Endometrium (tissue), 2 donors: ENCODE results near the gene TIAL1.
A peak's percentile ranks its signal among the peaks of the same experiment; 100 is the strongest.
"Not testable (repeated sequence)": the region's sequence is repeated elsewhere in the genome, so short reads cannot be mapped to it uniquely, and the experiment has no call there.

Experiments used
- FAIRE-seq: peaks from 2 replicates; lab custom pipeline; 2012; peaks lifted over from hg19 to GRCh38; lab: Jason Lieb, UNC
- donor health status: control.
- donor health status: control.

The TIAL1 gene

DNA sequence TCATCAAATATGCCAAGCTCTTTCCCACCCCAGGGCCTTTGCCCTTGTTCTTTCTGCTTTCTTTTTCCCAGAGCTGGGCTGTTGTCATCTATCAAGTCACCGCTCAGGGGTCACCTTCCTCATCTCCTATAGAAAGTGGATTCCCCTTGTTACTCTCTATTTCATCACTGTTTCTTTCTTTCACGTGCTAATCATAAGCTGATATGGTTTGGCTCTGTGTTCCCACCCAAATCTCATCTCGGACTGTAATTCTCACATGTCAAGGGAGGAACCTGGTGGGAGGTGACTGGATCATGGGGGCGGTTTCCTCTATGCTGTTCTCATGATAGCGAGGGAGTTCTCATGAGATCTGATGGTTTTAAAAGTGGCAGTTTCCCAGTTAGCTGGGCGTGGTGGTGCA lies 17.0 kb upstream of the TIAL1 start:
- no peak for FAIRE-seq

DNA sequence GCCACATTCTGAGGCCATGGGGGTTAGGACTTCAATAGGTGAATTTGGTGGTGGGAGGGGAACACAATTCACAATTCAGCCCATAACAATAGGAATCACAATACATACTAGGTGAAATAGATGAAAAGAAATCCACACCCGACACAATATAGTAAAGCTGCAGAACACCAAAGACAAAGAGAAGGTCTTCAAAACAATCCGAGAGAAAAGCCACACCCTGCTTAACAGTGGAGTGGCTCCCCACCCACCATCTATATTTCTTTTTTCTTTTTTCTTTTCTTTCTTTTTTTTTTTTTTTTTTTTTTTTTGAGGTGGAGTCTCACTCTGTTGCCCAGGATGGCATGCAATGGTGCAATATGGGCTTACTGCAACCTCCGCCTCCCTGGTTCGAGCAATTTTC lies 14.7 kb upstream of the TIAL1 start:
- no peak for FAIRE-seq

DNA sequence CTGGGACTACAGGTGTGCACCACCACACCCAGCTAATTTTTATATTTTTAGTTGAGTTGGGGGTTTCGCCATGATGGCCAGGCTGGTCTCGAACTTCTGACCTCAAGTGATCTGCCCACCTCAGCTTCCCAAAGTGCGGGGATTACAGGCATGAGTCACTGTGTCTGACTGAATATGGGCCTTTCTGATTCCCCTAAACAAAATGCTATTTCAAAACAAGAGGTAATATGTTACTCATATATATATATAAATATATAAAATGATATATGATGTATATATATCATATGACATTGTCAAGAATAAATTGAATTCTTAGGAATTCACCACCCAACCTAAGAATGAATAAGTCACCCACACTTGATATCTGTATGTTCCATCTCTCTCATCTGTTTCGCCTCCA lies 12.8 kb upstream of the TIAL1 start:
- no peak for FAIRE-seq

DNA sequence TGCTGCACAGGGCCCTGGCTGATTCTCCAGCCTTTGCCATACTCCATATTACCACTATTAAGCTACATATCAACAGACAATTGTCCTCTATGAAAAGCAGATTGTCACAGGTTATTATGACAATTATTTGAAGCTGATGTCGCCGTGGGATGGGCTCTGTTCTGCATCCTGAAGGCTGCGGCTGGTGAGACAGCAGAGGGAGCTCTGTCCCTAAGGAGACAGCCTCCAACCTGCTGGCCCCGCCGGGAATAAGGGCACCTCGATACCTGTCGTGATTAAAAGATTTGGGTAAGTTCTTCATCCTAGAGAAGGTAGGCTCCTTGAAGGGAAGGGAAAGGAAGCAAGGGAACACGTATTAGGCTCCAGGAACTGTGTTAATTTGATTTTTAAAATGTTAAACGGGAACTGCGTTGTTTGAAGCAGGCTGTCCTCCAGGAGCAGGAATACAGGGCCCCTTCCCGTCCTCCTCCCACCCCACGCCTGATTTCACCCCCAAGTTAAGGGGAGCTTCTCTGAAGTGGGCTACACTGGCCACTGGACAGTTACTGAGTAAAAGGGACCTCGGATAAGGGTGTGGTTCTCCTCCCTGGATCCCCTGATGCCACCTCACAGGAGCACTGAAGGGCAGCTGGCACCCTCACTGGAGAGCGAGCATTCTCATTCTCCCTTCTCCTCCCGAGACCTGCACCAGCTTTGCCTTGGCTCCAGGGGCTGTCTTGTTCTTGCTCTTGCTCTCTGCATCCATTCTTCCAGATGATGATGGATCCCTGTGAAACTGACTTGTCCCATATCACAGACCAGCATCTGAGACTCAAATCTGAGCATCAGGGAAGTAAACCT lies 11.8 kb upstream of the TIAL1 start:
- no peak for FAIRE-seq

DNA sequence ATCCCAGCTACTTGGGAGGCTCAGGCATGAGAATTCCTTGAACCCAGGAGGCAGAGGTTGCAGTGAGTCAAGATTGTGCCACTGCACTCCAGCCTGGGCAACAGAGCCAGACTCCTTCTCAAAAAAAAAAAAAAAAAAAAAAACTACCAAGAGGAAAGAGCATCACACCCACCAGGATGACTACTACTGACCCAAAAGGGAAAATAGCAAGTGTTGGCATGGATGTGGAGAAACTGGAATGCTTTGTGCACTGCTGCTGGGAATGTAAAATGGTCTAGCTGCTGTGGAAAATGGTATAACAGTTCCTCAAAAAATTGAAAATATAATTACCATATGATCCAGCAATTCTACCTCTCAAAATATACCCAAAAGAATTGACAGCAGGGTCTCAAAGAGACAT lies 7.7 kb upstream of the TIAL1 start:
- FAIRE-seq, result no peak

DNA sequence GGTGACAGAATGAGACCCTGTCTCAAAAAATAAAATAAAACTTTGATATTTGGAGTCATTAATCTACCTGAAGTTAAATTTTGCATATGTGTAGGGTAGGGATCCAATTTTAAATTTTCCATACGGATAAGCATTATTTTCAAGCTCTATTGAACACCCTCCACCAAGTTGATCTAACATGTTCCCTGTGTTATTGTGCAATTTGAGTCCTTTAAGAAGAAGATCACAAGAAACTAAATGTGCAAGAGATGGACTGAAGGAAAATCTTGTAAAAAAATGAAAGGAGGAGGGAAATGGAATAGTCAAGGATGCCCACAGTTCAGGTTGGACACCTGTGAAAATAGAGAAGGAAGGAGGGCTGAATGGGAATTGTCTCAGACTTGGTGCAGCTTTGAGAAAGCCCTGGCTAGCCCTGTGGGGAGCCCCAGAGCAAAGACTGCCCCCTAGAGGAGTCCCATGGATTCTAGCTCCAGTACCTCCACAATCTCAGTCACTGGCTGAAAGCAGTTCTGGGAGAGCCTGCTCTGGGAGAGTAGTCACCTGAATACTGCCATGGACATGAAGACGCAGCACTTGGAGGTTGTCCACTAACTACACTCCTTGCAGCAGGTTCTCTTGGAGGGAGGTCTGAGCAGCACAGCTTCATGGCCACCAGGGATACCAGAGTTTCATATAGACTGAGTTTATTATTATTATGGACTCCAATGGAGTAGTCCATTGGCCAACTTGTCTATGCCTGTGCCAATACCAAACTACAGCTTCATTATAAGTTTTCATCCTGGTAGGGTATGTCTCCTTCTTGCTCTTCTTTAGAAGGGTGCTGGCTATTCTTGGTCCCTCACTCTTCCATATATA lies 5.7 kb upstream of the TIAL1 start:
- no peak for FAIRE-seq

DNA sequence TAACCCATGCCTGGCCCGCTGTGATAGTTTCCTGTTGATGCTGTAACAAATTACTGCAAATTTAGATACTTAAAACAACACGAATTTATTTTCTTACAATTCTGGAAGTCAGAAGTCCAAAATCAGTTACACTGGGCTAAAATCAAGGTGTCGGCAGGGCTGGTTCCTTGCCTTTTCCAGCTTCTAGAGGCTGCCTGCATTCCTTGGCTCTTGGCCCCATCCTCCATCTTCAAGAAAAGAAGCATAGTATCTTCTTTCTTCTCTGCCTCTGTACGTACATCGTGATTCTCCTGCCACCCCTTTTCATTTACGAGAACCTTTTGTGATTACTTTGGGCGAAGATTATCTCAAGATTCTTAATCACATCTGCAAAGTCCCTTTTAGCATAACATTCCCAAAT lies 1.6 kb upstream of the TIAL1 start:
- FAIRE-seq, result no peak

DNA sequence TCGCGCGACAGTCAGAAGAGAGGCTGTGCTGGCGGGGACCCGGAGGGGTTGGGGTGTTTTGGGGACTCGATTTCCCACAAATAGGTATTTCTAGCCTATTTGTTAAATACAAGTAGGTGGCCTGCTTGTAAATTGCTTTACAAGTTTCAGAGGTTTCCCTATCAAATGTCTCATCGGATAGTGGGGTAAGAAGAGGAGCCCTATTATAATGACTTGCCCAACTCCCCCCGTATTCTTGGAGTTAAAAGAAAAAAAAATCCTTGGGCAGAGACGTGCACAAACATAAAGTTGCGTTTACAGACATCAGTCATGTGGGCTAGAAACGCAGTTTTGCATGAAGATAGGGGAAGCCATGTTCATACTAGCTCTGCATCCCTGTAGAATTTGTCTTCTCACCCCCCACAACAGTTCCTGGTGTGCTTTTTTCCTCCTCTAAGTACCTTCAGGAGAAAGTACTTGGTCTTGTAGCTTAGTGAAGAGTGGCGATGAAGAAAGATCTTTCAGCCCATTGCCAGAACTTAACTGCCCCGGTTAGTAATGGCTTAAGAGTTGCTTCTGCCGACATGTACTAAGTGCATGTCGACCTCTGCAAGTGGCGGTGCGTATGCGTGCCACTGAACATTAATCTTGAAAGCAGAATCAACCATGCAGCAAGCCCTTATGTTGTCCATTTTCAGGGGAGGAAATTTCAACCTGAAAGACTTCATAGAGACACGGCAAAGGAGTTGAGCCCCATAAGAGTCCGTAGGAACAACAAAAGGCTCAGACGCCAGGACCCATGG lies 832 bp upstream of the TIAL1 start:
- no peak for FAIRE-seq

DNA sequence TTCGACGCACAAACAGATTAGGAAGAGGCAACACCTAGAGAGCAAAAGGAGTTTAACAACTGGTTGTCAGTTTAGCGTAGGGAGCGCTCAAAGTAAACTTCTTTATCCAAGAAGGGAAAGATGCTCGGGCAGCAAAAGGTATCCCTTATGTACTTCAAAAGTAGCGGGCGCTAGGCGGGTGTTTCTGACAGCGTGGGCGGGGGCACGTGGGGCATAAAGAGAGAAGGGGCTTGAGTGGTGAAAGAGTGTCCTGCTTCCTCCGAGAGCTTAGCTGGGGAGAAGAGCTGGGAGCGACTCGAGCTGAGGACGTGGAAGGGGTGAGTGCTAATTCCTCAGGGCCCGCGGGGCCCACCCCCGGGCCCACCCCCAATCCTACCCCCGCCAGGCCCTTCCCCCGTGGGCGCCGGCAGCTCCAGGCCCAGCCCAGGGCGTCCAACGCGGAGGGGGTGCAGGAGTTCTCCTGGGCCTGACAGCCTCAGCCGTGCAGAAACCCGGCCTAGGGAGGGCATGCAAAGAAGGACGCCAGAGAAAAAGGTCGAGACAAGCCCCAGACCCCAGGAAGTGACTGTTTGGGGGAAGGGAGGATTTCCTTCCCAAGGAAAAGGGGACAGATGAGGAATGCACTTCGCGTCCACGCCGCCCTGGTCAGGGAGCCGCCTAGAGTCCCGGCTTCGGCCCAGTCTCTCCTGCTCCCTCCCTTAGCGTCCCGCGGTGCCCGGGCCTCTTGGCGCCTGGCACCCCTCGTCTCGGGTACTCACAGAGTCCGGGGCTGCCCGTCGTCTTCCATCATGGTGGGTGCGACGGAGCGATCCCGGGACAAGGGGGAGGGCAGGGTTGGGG lies 868 bp downstream of the TIAL1 start:
- FAIRE-seq, result no peak

DNA sequence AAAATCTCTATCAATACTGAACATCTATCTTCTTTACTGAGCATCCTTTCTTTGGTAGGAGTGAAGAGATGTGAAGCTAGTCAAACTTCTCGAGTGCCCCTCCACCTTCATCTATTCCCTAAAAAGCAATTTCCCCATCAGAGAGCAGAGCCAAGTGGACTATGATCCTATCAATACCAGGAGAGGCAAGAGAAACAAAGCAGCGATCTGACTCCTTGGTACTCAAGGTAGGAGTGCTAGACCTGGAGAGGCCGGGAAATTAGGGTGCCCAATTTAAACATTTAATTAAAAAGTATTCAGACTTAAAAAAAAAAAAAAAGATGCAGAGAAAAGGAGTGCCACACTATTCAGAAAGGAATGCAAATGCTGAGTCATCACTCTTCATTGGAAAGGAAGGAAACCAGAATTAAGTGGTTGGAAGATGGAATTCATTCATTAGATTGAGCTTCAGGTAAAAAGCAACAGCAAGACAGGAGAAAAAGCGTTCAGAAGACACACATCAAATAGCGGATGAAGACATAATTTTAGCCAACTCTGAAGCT lies 1.6 kb downstream of the TIAL1 start:
- peak; percentile 33 for FAIRE-seq

DNA sequence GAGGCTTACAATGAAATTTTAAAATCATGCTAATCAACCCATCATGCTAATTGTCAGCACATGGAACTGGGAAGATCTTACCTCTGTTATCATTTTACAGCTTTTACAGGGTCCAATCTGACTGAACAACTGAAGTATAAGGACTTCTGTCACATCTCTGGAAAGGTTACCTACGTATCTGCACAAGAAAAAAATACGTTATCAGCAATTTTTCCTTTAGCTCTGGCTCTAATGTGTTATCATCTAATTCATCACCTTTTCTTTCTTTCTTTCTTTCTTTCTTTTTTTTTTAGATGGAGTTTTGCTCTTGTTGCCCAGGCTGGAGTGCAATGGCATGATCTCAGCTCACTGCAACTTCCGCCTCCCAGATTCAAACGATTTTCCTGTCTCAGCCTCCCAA lies 8.7 kb downstream of the TIAL1 start:
- no peak for FAIRE-seq

DNA sequence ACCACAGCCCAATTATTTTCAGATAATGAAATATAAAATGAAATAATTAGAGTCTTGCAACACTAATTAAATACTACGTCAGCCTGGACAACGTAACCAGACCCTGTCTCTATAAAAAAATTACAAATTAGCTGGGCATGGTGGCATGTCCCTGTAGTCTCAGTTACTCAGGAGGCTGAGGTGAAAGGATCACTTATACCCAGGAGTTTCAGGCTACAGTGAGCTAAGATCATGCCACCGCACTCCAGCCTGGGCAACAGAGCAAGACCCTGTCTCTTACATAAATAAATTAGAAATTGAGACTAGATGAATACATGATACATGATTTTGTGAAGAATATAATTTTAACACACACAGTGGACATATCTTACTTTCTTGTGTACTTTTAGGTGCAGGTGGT lies 18.4 kb downstream of the TIAL1 start:
- no peak for FAIRE-seq

DNA sequence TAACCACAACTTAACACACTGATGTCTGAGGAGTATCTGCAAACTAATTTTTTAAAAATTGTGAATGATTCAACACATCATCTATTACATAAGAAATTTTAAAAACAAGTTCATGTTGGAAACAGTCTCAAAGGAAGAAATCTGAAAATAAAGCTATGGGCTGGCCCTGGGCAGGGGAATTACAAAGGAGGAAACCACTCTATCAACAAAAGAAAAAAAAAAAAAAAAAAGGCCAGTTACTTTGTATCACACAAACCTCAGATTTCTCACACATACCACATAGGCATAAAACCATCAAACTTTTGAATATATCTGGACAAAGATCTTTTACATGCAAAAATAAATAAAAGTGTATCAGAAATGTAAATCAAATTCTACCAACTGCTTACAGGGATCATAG lies 20.8 kb downstream of the TIAL1 start:
- no peak for FAIRE-seq

DNA sequence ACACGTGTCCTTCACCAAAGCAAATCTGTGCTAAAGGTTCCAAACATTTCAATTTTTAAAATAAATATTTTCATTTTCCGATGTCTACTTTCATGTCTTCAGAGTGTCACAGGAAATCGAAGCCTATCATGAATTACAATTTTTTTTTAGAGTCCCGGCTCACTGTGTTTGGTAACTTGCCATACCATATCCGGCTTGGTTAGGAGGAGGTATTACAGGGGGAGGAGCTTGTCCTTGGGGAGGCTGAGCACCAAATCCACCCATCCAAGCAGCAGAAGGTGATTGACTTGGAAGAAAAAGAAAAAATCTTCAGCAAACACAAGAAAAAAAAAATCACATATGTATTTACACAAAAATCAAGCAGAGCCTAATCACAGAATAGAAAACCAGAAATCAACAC lies 21.3 kb downstream of the TIAL1 start:
- no peak for FAIRE-seq

DNA sequence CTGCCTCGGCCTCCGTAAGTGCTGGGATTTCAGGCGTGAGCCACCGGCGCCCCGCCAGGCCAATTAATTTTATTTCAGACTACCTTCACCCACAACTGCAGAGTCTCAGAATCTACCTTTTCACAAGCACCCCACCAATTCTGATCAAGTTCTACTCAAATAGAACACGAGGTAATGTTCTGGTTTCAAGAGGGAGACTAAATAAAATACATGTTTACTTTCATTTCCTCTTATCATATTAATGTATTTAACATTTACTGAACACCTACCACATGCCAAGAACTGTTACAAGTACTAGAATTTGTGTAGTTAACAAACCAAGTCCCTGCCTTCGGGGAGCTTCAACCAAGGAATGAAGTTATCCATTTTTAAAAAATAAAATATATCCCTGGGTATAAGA lies 28.8 kb downstream of the TIAL1 start:
- no peak for FAIRE-seq

DNA sequence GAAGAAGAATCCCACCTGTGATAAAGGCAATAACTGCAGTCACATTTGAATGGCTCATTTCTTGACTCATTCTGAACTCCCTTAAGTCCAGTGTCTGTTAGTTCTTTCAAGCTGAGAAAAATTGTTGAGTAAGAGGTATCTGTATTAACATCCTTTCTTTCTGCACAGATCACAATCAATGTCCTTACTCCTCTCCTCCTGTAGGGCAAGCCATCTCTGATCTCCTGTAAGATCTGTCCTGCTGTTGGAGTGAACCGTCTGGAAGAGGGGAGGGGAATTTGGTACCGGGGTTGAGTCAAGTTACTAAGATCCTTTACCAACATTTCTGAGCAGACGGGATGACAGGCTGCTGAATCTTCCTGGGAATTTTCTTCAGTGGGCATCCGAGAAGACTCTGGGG lies 34.7 kb downstream of the TIAL1 start:
- no peak for FAIRE-seq

DNA sequence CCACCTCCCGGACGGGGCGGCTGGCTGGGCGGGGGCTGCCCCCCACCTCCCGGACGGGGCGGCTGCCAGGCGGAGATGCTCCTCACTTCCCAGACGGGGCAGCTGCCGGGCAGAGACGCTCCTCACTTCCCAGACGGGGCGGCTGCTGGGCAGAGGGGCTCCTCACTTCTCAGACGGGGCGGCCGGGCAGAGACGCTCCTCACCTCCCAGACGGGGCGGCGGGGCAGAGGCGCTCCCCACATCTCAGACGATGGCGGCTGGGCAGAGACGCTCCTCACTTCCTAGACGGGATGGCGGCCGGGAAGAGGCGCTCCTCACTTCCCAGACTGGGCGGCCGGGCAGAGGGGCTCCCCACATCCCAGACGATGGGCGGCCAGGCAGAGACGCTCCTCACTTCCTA lies 37.3 kb downstream of the TIAL1 start:
- FAIRE-seq, result not testable (repeated sequence)

DNA sequence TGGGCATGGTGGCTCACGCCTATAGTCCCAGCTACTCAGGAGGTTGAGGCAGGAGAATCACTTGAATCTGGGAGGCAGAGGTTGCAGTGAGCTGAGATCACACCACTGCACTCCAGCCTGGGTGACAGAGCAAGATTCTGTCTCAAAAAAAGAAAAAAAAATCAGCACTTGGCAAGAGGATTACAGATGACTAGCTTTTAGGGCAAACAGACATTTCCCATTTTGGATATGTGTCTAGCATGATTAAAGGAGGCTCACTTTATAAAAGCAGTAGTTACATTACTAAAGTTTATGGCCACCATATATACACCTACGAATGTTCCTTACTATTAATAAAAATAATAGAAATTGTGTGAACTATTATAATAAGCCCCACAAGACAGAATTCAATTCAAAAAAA lies 40.7 kb downstream of the TIAL1 start:
- not testable (repeated sequence) for FAIRE-seq

DNA sequence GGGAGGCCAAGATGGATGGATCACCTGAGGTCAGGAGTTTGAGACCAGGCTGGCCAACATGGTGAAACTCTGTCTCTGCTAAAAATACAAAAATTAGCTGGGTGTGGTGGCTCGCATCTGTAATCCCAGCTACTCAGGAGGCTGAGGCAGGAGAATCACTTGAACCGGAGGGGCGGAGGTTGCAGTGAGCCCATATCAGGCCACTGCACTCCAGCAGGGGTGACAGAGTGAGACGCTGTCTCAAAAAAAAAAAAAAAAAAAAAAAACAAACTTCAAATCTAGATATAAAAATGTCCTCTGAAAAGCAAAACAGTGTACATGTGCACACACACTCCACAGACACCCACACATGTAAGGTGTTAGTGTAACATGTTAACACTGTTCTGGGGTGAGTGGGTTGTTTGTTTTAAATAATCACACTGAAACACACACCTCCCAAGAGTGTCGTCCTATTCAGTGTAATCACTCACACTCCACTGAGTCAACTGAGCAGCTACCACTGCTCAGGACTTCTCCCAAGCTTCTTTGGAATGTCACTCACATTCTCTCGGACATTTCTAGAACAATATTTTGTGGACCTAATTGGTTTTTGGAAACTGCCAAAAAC lies 41.5 kb downstream of the TIAL1 start:
- FAIRE-seq, result no peak

DNA sequence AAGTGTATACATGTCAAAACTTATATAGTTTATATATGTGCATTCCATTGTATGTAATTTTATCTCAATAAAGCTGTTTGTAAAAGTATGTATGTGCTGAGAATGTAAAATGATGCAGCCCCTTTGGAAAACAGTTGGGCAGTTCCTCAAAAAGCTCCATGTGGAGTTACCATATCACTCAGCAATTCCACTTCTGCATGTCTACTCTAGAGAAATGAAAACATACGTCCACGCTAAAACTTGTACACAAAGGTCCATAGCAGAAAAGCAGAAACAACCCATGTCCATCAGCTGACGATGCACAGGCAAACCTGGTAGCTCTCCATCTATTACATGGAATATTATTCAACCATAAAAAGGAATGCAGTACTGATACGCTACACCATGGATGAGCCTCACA lies 45.9 kb downstream of the TIAL1 start:
- no peak for FAIRE-seq
